H1 (cell line): ENCODE data around the gene HSPBP1. TPM values are rescaled to one million over a fixed set of nuclear protein-coding genes. Genes with fewer than 3 reads are reported as not detected.
A peak's percentile ranks its signal among the peaks of the same experiment; 100 is the strongest.

Source experiments
- CTCF ChIA-PET: fragments of 300-600 bp; sonication (Branson Sonifier 250); formaldehyde crosslinking; loops from one replicate; lab custom pipeline; 2021; ENCODE audit not compliant: partially characterized antibody; lab: Charles Lee
- POLR2A ChIA-PET: fragments of 300-600 bp; sonication (Branson Sonifier 250); formaldehyde crosslinking; loops from one replicate; lab custom pipeline; 2021; ENCODE audit warnings: inconsistent platforms; ENCODE audit not compliant: partially characterized antibody; lab: Charles Lee
- DNase-seq, 2 experiments: peaks; one replicate each; pipeline versions ENCODE4 v3.0.0 to v3.0.0-alpha.2; 2010 to 2022; ENCODE audit warnings: low spot score in 2 of 2, low read depth in 1 of 2, mixed read lengths in 1 of 2
- FAIRE-seq: peaks from 2 replicates; lab custom pipeline; 2011; peaks lifted over from hg19 to GRCh38; lab: Jason Lieb, UNC
- H2AFZ ChIP-seq: 2 replicates; pipeline ENCODE4 v1.8.1; 2012; ENCODE audit warnings: low read length, inconsistent platforms
- H2AK5ac ChIP-seq: 2 replicates; pipeline ENCODE4 v1.6.1; 2013; ENCODE audit warnings: low read depth, low read length
- H2BK120ac ChIP-seq: replicated peaks from 2 replicates; pipeline ENCODE3; 2013; ENCODE audit warnings: low read depth, low read length, inconsistent platforms
- H2BK12ac ChIP-seq: 2 replicates; pipeline ENCODE4 v1.6.1; 2013; ENCODE audit warnings: low read depth, low read length
- H2BK15ac ChIP-seq: 2 replicates; pipeline ENCODE4 v1.6.1; 2013; ENCODE audit warnings: low read length
- H2BK20ac ChIP-seq: 2 replicates; pipeline ENCODE4 v1.6.1; 2013; ENCODE audit warnings: low read length
- H2BK5ac ChIP-seq: 2 replicates; pipeline ENCODE4 v1.6.1; 2013; ENCODE audit warnings: low read depth, low read length
- H3K14ac ChIP-seq: 2 replicates; pipeline ENCODE4 v1.6.1; 2013; ENCODE audit warnings: inconsistent platforms; ENCODE audit not compliant: insufficient read length
- H3K18ac ChIP-seq: 2 replicates; pipeline ENCODE4 v1.6.1; 2013; ENCODE audit warnings: low read length; ENCODE audit errors: extremely low read depth
- H3K23ac ChIP-seq: 2 replicates; pipeline ENCODE4 v1.6.1; 2013; ENCODE audit warnings: inconsistent platforms; ENCODE audit not compliant: insufficient read length
- H3K23me2 ChIP-seq: 2 replicates; pipeline ENCODE4 v1.6.1; 2013; ENCODE audit warnings: low read depth, low read length
- H3K27ac ChIP-seq: 2 replicates; pipeline ENCODE4 v1.6.1; 2011; ENCODE audit warnings: low read depth, low read length, inconsistent platforms
- H3K27me3 ChIP-seq, 4 experiments: replicated peaks in 1 of 4; 1 replicate in 1 of 4; 2 replicates in 3 of 4; pipeline versions ENCODE4 v1.6.1 to v1.8.1; 2011 to 2013; ENCODE audit warnings: low read length in 3 of 4, mild to moderate bottlenecking in 3 of 4, inconsistent platforms in 2 of 4, mixed read lengths in 2 of 4, moderate library complexity in 1 of 4; ENCODE audit not compliant: control insufficient read depth in 3 of 4, insufficient read depth in 3 of 4; ENCODE audit errors: extremely low read depth in 1 of 4
- H3K36me3 ChIP-seq, 4 experiments: 2 replicates each; pipeline versions ENCODE4 v1.6.1 to v1.8.1; 2011 to 2013; ENCODE audit warnings: mild to moderate bottlenecking in 4 of 4, low read length in 3 of 4, moderate library complexity in 2 of 4, control low read depth in 1 of 4, inconsistent platforms in 1 of 4; ENCODE audit not compliant: insufficient read depth in 4 of 4, control insufficient read depth in 2 of 4
- H3K4ac ChIP-seq: replicated peaks from 2 replicates; pipeline ENCODE3; 2013; ENCODE audit warnings: low read length, low read depth, mixed read lengths, inconsistent platforms; ENCODE audit not compliant: insufficient read length
- H3K4me1 ChIP-seq, 4 experiments: replicated peaks in 1 of 4; 1 replicate in 1 of 4; 2 replicates in 3 of 4; pipeline versions ENCODE4 v1.6.1 to v1.8.1; 2011 to 2013; ENCODE audit warnings: low read length in 3 of 4, inconsistent platforms in 2 of 4, mixed read lengths in 1 of 4; ENCODE audit not compliant: insufficient read depth in 4 of 4, control insufficient read depth in 3 of 4
- H3K4me2 ChIP-seq, 2 experiments: 2 replicates each; pipeline versions ENCODE4 v1.6.1 to v1.8.1; 2011 to 2013; ENCODE audit warnings: low read depth in 2 of 2, low read length in 2 of 2, control low read depth in 1 of 2, inconsistent platforms in 1 of 2, mild to moderate bottlenecking in 1 of 2; ENCODE audit not compliant: insufficient read depth in 1 of 2
- H3K4me3 ChIP-seq, 4 experiments: fragments of 200-600, 300-600 bp in 1 of 4; sonication (generic), shearing (Covaris generic), sonication (Bioruptor Twin) in 1 of 4; 2 replicates each; pipeline versions ENCODE4 v1.5.1 to v1.8.1; 2011 to 2016; ENCODE audit warnings: low read length in 4 of 4, low read depth in 3 of 4, control low read depth in 2 of 4, inconsistent platforms in 2 of 4, mild to moderate bottlenecking in 2 of 4, mixed read lengths in 1 of 4, moderate library complexity in 1 of 4; ENCODE audit not compliant: insufficient read depth in 2 of 4; ENCODE audit errors: extremely low read depth in 1 of 4
- H3K56ac ChIP-seq: replicated peaks from 2 replicates; pipeline ENCODE3; 2013; ENCODE audit warnings: low read depth, mild to moderate bottlenecking, mixed read lengths, low read length, inconsistent platforms; ENCODE audit not compliant: insufficient read length
- H3K79me1 ChIP-seq: 2 replicates; pipeline ENCODE4 v1.6.1; 2013; ENCODE audit warnings: low read depth, low read length, control low read depth
- H3K79me2 ChIP-seq, 2 experiments: 2 replicates each; pipeline versions ENCODE4 v1.6.1 to v1.8.1; 2012 to 2013; ENCODE audit warnings: low read length in 2 of 2, mild to moderate bottlenecking in 2 of 2, inconsistent platforms in 1 of 2; ENCODE audit not compliant: insufficient read depth in 2 of 2, control insufficient read depth in 1 of 2
- H3K9ac ChIP-seq, 4 experiments: replicated peaks in 1 of 4; 1 replicate in 1 of 4; 2 replicates in 3 of 4; pipeline versions ENCODE4 v1.6.1 to v1.8.1; 2011 to 2013; ENCODE audit warnings: low read depth in 3 of 4, low read length in 3 of 4, control low read depth in 2 of 4, mild to moderate bottlenecking in 2 of 4, moderate library complexity in 2 of 4, inconsistent platforms in 1 of 4; ENCODE audit errors: extremely low read depth in 1 of 4
- H3K9me3 ChIP-seq, 2 experiments: 2 replicates each; pipeline versions ENCODE4 v1.6.1 to v1.8.1; 2012 to 2013; ENCODE audit warnings: mild to moderate bottlenecking in 2 of 2, moderate library complexity in 2 of 2, control low read depth in 1 of 2, inconsistent platforms in 1 of 2, low read depth in 1 of 2, low read length in 1 of 2, mixed read lengths in 1 of 2; ENCODE audit not compliant: insufficient read depth in 2 of 2
- H4K20me1 ChIP-seq, 2 experiments: replicated peaks in 1 of 2; 2 replicates each; pipeline versions ENCODE3 to v1.8.1; 2011 to 2013; ENCODE audit warnings: inconsistent platforms in 2 of 2, low read length in 2 of 2, mild to moderate bottlenecking in 1 of 2; ENCODE audit not compliant: insufficient read depth in 2 of 2, control insufficient read depth in 1 of 2
- H4K5ac ChIP-seq: 2 replicates; pipeline ENCODE4 v1.6.1; 2013; ENCODE audit warnings: low read length, low read depth, mixed read lengths, inconsistent platforms; ENCODE audit not compliant: insufficient read length
- H4K8ac ChIP-seq: 2 replicates; pipeline ENCODE4 v1.8.0; 2013; ENCODE audit warnings: mild to moderate bottlenecking, moderate library complexity, low read length, inconsistent platforms; ENCODE audit not compliant: insufficient read depth; ENCODE audit errors: extremely low read depth
- H4K91ac ChIP-seq: replicated peaks from 2 replicates; pipeline ENCODE3; 2013; ENCODE audit warnings: low read length, mixed read lengths, inconsistent platforms; ENCODE audit not compliant: insufficient read length
- ATF3 ChIP-seq: IDR thresholded peaks from 2 replicates; pipeline ENCODE4 v1.6.1; 2011; ENCODE audit warnings: low read depth, mild to moderate bottlenecking, low read length; ENCODE audit not compliant: insufficient read depth
- BCL11A ChIP-seq, 2 experiments: IDR thresholded peaks; one replicate each; pipeline ENCODE4 v1.6.1; 2011; ENCODE audit warnings: low read depth in 2 of 2, low read length in 2 of 2, mild to moderate bottlenecking in 2 of 2
- CREB1 ChIP-seq: IDR thresholded peaks from 2 replicates; pipeline ENCODE4 v1.6.1; 2012; ENCODE audit warnings: inconsistent platforms
- KDM4A ChIP-seq: IDR thresholded peaks from one replicate; pipeline ENCODE4 v1.7.1; 2012; ENCODE audit warnings: low read depth, mild to moderate bottlenecking, moderate library complexity, low read length, inconsistent platforms; ENCODE audit not compliant: severe bottlenecking
- RNF2 ChIP-seq: fragments of 200-900, 300-1000 bp; sonication (generic); IDR thresholded peaks from 2 replicates; pipeline ENCODE4 v1.7.1; 2016; ENCODE audit warnings: borderline replicate concordance, low read depth, mild to moderate bottlenecking, antibody characterized with exemption, low read length; ENCODE audit not compliant: poor library complexity, severe bottlenecking; ENCODE audit errors: missing control alignments
- SAP30 ChIP-seq: fragments of 300-600 bp; sonication (generic); IDR thresholded peaks from 2 replicates; pipeline ENCODE4 v1.7.1; 2012; ENCODE audit warnings: low read length, moderate library complexity, mild to moderate bottlenecking, inconsistent platforms; ENCODE audit not compliant: insufficient read depth, insufficient replicate concordance
- SIRT6 ChIP-seq: IDR thresholded peaks from one replicate; pipeline ENCODE4 v1.7.1; 2012; ENCODE audit warnings: low read length, inconsistent platforms
- SIX5 ChIP-seq: IDR thresholded peaks from 2 replicates; pipeline ENCODE4 v1.6.1; 2011; ENCODE audit warnings: mild to moderate bottlenecking, low read depth, low read length
- WGBS, 2 experiments: shearing (Covaris generic) in 1 of 2; methylation state at CpG; one replicate each; pipeline versions ENCODE4 v1.1.6 to v1.1.7; 2013 to 2015; ENCODE audit warnings: low lambda C conversion rate in 2 of 2, mixed read lengths in 2 of 2, inconsistent platforms in 1 of 2, low coverage in 1 of 2, missing lambda C conversion rate in 1 of 2; ENCODE audit not compliant: insufficient replicate concordance in 2 of 2, insufficient coverage in 1 of 2, insufficient read length in 1 of 2; ENCODE audit errors: extremely low coverage in 1 of 2, missing lambda C conversion rate in 1 of 2; 5-methylcytosine and 5-hydroxymethylcytosine counted together
- polyA plus RNA-seq, 7 experiments: library from polyadenylated mRNA; depleted of rRNA in 3 of 7; stranded (reverse) in 5 of 7; unstranded in 2 of 7; fragments of >200 nt in 5 of 7; fragments of 200-250 nt in 2 of 7; gene quantifications; 1 replicate in 5 of 7; 2 replicates in 1 of 7; 4 replicates in 1 of 7; pipeline versions ENCODE4 v1.2.1 to v1.2.3, GENCODE V29; 2011 to 2013; ENCODE audit warnings: missing spikeins in 2 of 7, mixed read lengths in 2 of 7
- total RNA-seq: library from RNA; stranded (reverse); fragmentation: NEBNext Ultra II Directional; extraction: Animal tissue kit (Norgen Biotek cat#: 25700); gene quantifications from 2 replicates; pipeline ENCODE4 v1.2.1, GENCODE V29; 2021
- TF ChIP-seq, protein P1 (sequence below): IDR thresholded peaks from 2 replicates; pipeline ENCODE4 v1.6.1; 2012; ENCODE audit warnings: low read length, inconsistent platforms

The HSPBP1 gene
- total and polyA plus RNA-seq, 2 of the 8 experiments (the other 6 are each of a cell fraction or from before 2014, with no cell fraction given) = 63.4 to 100 TPM

- Histone ChIP-seq H2BK12ac (no peak overlapping the region), H2BK5ac (no peak overlapping the region), H3K9ac (no peak overlapping the region), H3K14ac (no peak overlapping the region), H3K23me2 (peaks cover 2% of the 10 kb centered on the region; the same call in 1 of the 2 replicates), H4K20me1 (no peaks in the 10 kb centered on the region), H3K4ac (no peak overlapping the region), H2BK15ac (no peak overlapping the region), H3K56ac (no peak overlapping the region), H3K36me3 (no peaks in the 10 kb centered on the region), H3K79me1 (no peaks in the 10 kb centered on the region), H3K79me2 (no peaks in the 10 kb centered on the region), H3K27me3 (no peaks in the 10 kb centered on the region), H4K5ac (no peak overlapping the region), H3K18ac (no peak overlapping the region), H3K27ac (no peak overlapping the region), H3K4me3 (no peak overlapping the region), H3K4me1 (peaks cover 0 to 10% (median 5%) of the 10 kb centered on the region in 4 experiments; a peak in 6 of 7 replicates), H2BK20ac (no peak overlapping the region), H3K4me2 (no peak overlapping the region; a peak in 1 of 4 replicates), H3K23ac (no peak overlapping the region), H2AFZ (no peak overlapping the region), H2AK5ac (no peak overlapping the region), H2BK120ac (no peak overlapping the region), H4K8ac (peak overlapping the region; percentile 58; the same call in 1 of the 2 replicates), H4K91ac (no peak overlapping the region), H3K9me3 (no peaks in the 10 kb centered on the region)
- POLR2A ChIA-PET = interaction anchor here (0.6 to 4.3 kb wide), 12 partner anchors 8 to 174 kb away, joined by 3 to 23 read pairs (median 4); partner anchors contain the start of genes KMT5C and UBE2S
- FAIRE-seq (no peak), DNase-seq (no peak)
- 89% methylated on average over 6 of the region's 8 CpGs; no CpG with 5 or more reads in 1 of the 2 experiments for WGBS, 2 experiments
- CTCF ChIA-PET = interaction anchor here (0.7 to 2.7 kb wide), 10 partner anchors 9 to 110 kb away, joined by 3 to 18 read pairs (median 7); partner anchors contain the start of gene TMEM238
- TF ChIP-seq SIRT6 (no peak), RNF2 (no peak), CREB1 (no peak), SAP30 (no peak), SIX5 (no peak), KDM4A (no peak), ATF3 (no peak), BCL11A (IDR thresholded peaks at IDR 0.05; ENCODE audit: low read depth in 2 of 2, low read length in 2 of 2) (no peak)
- TF ChIP-seq, protein P1, sequence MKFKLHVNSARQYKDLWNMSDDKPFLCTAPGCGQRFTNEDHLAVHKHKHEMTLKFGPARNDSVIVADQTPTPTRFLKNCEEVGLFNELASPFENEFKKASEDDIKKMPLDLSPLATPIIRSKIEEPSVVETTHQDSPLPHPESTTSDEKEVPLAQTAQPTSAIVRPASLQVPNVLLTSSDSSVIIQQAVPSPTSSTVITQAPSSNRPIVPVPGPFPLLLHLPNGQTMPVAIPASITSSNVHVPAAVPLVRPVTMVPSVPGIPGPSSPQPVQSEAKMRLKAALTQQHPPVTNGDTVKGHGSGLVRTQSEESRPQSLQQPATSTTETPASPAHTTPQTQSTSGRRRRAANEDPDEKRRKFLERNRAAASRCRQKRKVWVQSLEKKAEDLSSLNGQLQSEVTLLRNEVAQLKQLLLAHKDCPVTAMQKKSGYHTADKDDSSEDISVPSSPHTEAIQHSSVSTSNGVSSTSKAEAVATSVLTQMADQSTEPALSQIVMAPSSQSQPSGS = no peak
Observed at GRCh38 chr19:55320844-55321419, 41.0 kb upstream of the HSPBP1 start.
